Ovary (tissue), 3 donors: Measurements from ENCODE around the gene ZNF845.

Experiments used
- POLR2A ChIP-seq: fragments of 450-650 bp; IDR thresholded peaks from one replicate; pipeline ENCODE4 v1.6.1; 2017; ENCODE audit warnings: antibody characterized with exemption, mild to moderate bottlenecking, moderate library complexity
- TF ChIP-seq, protein P1 (sequence below), 3 donors: fragments of 450-650 bp in 2 of 3; fragments of 200-600 bp in 1 of 3; IDR thresholded peaks; one replicate each; pipeline versions ENCODE4 v1.5.1 to v1.8.0; 2016 to 2022; ENCODE audit warnings: antibody characterized with exemption in 3 of 3, mild to moderate bottlenecking in 1 of 3
- donor health status: DM: no; HTN: no; CAD: no.

DNA sequence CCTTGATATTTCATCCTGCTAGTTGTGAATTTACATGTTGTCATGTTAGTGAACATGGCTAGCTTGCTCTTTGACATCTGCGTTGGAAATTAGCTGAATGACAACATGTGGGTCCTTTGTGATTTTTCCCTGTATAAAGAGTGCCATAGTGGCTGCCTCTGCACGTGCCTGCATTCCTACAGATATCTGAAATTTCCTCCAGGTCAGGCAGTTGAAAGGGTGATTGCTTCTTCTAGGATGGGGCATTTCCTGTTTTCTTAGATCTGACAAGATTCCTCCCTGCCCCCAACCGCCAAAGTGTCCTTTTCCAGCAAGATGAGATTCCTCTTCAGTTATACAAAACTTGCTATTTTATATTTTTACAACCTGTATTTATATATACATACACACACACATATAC, 40.7 kb downstream of the ZNF845 start:
- TF ChIP-seq POLR2A = no peak
- TF ChIP-seq, protein P1, sequence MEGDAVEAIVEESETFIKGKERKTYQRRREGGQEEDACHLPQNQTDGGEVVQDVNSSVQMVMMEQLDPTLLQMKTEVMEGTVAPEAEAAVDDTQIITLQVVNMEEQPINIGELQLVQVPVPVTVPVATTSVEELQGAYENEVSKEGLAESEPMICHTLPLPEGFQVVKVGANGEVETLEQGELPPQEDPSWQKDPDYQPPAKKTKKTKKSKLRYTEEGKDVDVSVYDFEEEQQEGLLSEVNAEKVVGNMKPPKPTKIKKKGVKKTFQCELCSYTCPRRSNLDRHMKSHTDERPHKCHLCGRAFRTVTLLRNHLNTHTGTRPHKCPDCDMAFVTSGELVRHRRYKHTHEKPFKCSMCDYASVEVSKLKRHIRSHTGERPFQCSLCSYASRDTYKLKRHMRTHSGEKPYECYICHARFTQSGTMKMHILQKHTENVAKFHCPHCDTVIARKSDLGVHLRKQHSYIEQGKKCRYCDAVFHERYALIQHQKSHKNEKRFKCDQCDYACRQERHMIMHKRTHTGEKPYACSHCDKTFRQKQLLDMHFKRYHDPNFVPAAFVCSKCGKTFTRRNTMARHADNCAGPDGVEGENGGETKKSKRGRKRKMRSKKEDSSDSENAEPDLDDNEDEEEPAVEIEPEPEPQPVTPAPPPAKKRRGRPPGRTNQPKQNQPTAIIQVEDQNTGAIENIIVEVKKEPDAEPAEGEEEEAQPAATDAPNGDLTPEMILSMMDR (IDR thresholded peaks at IDR 0.05) = no peak
